GM12878 (cell line): ENCODE measurements around the gene SWI5. TPM values are rescaled to one million over a fixed set of nuclear protein-coding genes. Genes with fewer than 3 reads are reported as not detected.

ENCODE experiments used
- ATF7 ChIP-seq: fragments of 450-650 bp; IDR thresholded peaks from 2 replicates; pipeline ENCODE4 v1.6.1; 2016; ENCODE audit warnings: low read depth, mild to moderate bottlenecking
- CREM ChIP-seq: IDR thresholded peaks from 2 replicates; pipeline ENCODE4 v1.6.1; 2014; ENCODE audit warnings: antibody characterized with exemption, low read depth
- ESRRA ChIP-seq: IDR thresholded peaks from 2 replicates; pipeline ENCODE4 v1.6.1; 2012; ENCODE audit warnings: mild to moderate bottlenecking, low read length, improper control_type of control experiment
- FOXM1 ChIP-seq: IDR thresholded peaks from 2 replicates; pipeline ENCODE4 v1.6.1; 2012; ENCODE audit warnings: low read depth, mild to moderate bottlenecking, inconsistent platforms, low read length, moderate library complexity
- IRF5 ChIP-seq: fragments of 450-650 bp; IDR thresholded peaks from 2 replicates; pipeline ENCODE4 v1.6.1; 2017; ENCODE audit warnings: borderline replicate concordance
- MEF2A ChIP-seq: IDR thresholded peaks from 2 replicates; pipeline ENCODE4 v1.6.1; 2011; ENCODE audit warnings: low read depth, mild to moderate bottlenecking, low read length, moderate library complexity; ENCODE audit not compliant: insufficient read depth
- MLLT1 ChIP-seq: fragments of 450-650 bp; IDR thresholded peaks from 2 replicates; pipeline ENCODE4 v1.6.1; 2016; ENCODE audit warnings: mild to moderate bottlenecking
- NFYA ChIP-seq: IDR thresholded peaks from 2 replicates; pipeline ENCODE4 v1.6.1; 2011; ENCODE audit warnings: low read depth, mild to moderate bottlenecking, low read length, improper control_type of control experiment, borderline replicate concordance
- RAD21 ChIP-seq: IDR thresholded peaks from 2 replicates; pipeline ENCODE4 v1.6.1; 2011; ENCODE audit warnings: mild to moderate bottlenecking, low read depth, low read length, moderate library complexity; ENCODE audit not compliant: insufficient read depth
- RCOR1 ChIP-seq: conservative IDR thresholded peaks from 2 replicates; pipeline ENCODE4 v1.6.1; 2012; ENCODE audit warnings: low read depth, low read length, improper control_type of control experiment
- RELA ChIP-seq: fragments of 450-650 bp; IDR thresholded peaks from 2 replicates; pipeline ENCODE4 v1.8.0; 2014; ENCODE audit warnings: borderline replicate concordance; ENCODE audit not compliant: partially characterized antibody
- SIN3A ChIP-seq: IDR thresholded peaks from 2 replicates; pipeline ENCODE4 v1.6.1; 2012; ENCODE audit warnings: low read depth, low read length, improper control_type of control experiment
- SKIL ChIP-seq: fragments of 450-650 bp; IDR thresholded peaks from 2 replicates; pipeline ENCODE4 v1.6.1; 2017; ENCODE audit warnings: mild to moderate bottlenecking, low read depth, inconsistent platforms; ENCODE audit not compliant: poor library complexity, severe bottlenecking
- SUPT20H ChIP-seq: IDR thresholded peaks from 2 replicates; pipeline ENCODE4 v1.6.1; 2011; ENCODE audit warnings: low read depth, mild to moderate bottlenecking, low read length, moderate library complexity, borderline replicate concordance; ENCODE audit not compliant: control insufficient read depth
- TCF12 ChIP-seq: IDR thresholded peaks from 2 replicates; pipeline ENCODE4 v1.6.1; 2011; ENCODE audit warnings: low read depth, mild to moderate bottlenecking, low read length
- ZNF24 ChIP-seq: fragments of 450-650 bp; IDR thresholded peaks from 2 replicates; pipeline ENCODE4 v1.6.1; 2017; ENCODE audit warnings: antibody characterized with exemption, mild to moderate bottlenecking
- ZNF274 ChIP-seq: IDR thresholded peaks from one replicate; pipeline ENCODE4 v1.8.0; 2011; ENCODE audit not compliant: insufficient read length, insufficient read depth
- polyA plus RNA-seq, 11 experiments: library from polyadenylated mRNA; depleted of rRNA in 4 of 11; unstranded in 6 of 11; stranded (reverse) in 5 of 11; fragments of >200 nt; fragmentation: Nextera tagmentation in 4 of 11; fragmentation: Illumina TruSeq in 1 of 11; extraction: Ambion mirVana in 4 of 11; extraction: Trizol in 1 of 11; gene quantifications; 1 replicate in 1 of 11; 2 replicates in 10 of 11; pipeline versions ENCODE4 v1.2.1 to v1.2.3, GENCODE V29; 2011 to 2016; ENCODE audit warnings: inconsistent platforms in 2 of 11, missing spikeins in 2 of 11, low read depth in 1 of 11
- total RNA-seq, 4 experiments: library from RNA; depleted of rRNA in 3 of 4; stranded (reverse); fragments of >200 nt in 3 of 4; fragmentation: Illumina TruSeq in 1 of 4; extraction: Trizol in 1 of 4; gene quantifications; 2 replicates each; pipeline versions ENCODE4 v1.2.1 to v1.2.3, GENCODE V29; 2013 to 2021
- TF ChIP-seq, protein P1 (sequence below): IDR thresholded peaks from 2 replicates; pipeline ENCODE4 v1.6.1; 2012; ENCODE audit warnings: improper control_type of control experiment, low read depth, low read length; ENCODE audit not compliant: insufficient replicate concordance

Gene SWI5
- total and polyA plus RNA-seq, 10 of the 15 experiments (the other 5 are each of a cell fraction or from before 2014, with no cell fraction given), result 13.3 to 36.2 (median 18.1) TPM

GRCh38 chr9:128292009-128292408 is 15.9 kb downstream of the SWI5 start (continued):
- TF ChIP-seq MLLT1 (peak; percentile 69; the same call in 1 of the 2 replicates), SKIL (peak; percentile 45), RELA (no peak), TCF12 (no peak), SIN3A (no peak), NFYA (no peak), CREM (no peak), ATF7 (peak; percentile 56; the same call in 1 of the 2 replicates), IRF5 (no peak), MEF2A (no peak), FOXM1 (no peak), ZNF274 (no peak), ZNF24 (no peak), RAD21 (no peak), RCOR1 (no peak), SUPT20H (no peak), ESRRA (no peak)
- TF ChIP-seq, protein P1, sequence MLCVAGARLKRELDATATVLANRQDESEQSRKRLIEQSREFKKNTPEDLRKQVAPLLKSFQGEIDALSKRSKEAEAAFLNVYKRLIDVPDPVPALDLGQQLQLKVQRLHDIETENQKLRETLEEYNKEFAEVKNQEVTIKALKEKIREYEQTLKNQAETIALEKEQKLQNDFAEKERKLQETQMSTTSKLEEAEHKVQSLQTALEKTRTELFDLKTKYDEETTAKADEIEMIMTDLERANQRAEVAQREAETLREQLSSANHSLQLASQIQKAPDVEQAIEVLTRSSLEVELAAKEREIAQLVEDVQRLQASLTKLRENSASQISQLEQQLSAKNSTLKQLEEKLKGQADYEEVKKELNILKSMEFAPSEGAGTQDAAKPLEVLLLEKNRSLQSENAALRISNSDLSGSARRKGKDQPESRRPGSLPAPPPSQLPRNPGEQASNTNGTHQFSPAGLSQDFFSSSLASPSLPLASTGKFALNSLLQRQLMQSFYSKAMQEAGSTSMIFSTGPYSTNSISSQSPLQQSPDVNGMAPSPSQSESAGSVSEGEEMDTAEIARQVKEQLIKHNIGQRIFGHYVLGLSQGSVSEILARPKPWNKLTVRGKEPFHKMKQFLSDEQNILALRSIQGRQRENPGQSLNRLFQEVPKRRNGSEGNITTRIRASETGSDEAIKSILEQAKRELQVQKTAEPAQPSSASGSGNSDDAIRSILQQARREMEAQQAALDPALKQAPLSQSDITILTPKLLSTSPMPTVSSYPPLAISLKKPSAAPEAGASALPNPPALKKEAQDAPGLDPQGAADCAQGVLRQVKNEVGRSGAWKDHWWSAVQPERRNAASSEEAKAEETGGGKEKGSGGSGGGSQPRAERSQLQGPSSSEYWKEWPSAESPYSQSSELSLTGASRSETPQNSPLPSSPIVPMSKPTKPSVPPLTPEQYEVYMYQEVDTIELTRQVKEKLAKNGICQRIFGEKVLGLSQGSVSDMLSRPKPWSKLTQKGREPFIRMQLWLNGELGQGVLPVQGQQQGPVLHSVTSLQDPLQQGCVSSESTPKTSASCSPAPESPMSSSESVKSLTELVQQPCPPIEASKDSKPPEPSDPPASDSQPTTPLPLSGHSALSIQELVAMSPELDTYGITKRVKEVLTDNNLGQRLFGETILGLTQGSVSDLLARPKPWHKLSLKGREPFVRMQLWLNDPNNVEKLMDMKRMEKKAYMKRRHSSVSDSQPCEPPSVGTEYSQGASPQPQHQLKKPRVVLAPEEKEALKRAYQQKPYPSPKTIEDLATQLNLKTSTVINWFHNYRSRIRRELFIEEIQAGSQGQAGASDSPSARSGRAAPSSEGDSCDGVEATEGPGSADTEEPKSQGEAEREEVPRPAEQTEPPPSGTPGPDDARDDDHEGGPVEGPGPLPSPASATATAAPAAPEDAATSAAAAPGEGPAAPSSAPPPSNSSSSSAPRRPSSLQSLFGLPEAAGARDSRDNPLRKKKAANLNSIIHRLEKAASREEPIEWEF, result no peak
